MCF 10A (cell line): ENCODE results near the gene ATR. TPM values are rescaled to one million over a fixed set of nuclear protein-coding genes. Genes with fewer than 3 reads are reported as not detected.

ENCODE experiments used
- BruUV-seq: library from RNA; stranded (reverse); fragments of 400-500 nt; replicated peaks from 2 replicates; lab custom pipeline; 2021; lab: Mats Ljungman, UMichigan
- CTCF ChIA-PET: fragments of 300-600 bp; sonication (Branson Sonifier 250); formaldehyde crosslinking; extraction: SDS; loops from one replicate; lab custom pipeline; 2021; ENCODE audit warnings: antibody characterized with exemption, inconsistent platforms; lab: Yijun Ruan, JAX
- POLR2A ChIA-PET: fragments of 300-600, 350-650 bp; sonication (Branson Sonifier 250); formaldehyde crosslinking; extraction: SDS; loops from one replicate; lab custom pipeline; 2020; ENCODE audit warnings: antibody characterized with exemption, inconsistent platforms; lab: Yijun Ruan, JAX
- DNase-seq: peaks from one replicate; pipeline ENCODE4 v3.0.0-alpha.2; 2018; ENCODE audit not compliant: unreplicated experiment
- H3K27ac Mint-ChIP-seq: one replicate; pipeline ENCODE4 v1.8.0; 2022; ENCODE audit warnings: mild to moderate bottlenecking, low read depth, mixed read lengths; ENCODE audit not compliant: unreplicated experiment
- H3K27me3 Mint-ChIP-seq: one replicate; pipeline ENCODE4 v1.8.0; 2022; ENCODE audit warnings: mixed read lengths; ENCODE audit not compliant: insufficient read depth, unreplicated experiment
- H3K36me3 Mint-ChIP-seq: one replicate; pipeline ENCODE4 v1.8.0; 2022; ENCODE audit warnings: mild to moderate bottlenecking, moderate library complexity, mixed read lengths; ENCODE audit not compliant: insufficient read depth, unreplicated experiment
- H3K4me1 Mint-ChIP-seq: one replicate; pipeline ENCODE4 v1.8.0; 2022; ENCODE audit warnings: mixed read lengths; ENCODE audit not compliant: insufficient read depth, unreplicated experiment
- H3K4me3 Mint-ChIP-seq: one replicate; pipeline ENCODE4 v1.8.0; 2022; ENCODE audit warnings: mild to moderate bottlenecking, moderate library complexity, mixed read lengths; ENCODE audit not compliant: unreplicated experiment
- H3K9me3 Mint-ChIP-seq: one replicate; pipeline ENCODE4 v1.8.0; 2022; ENCODE audit warnings: mixed read lengths; ENCODE audit not compliant: unreplicated experiment
- CTCF ChIP-seq: fragments of 200-600 bp; IDR thresholded peaks from one replicate; pipeline ENCODE4 v1.8.0; 2022; ENCODE audit warnings: antibody characterized with exemption, mild to moderate bottlenecking; ENCODE audit not compliant: unreplicated experiment
- intact Hi-C: fragments of 100-400 bp; cut with micrococcal nuclease; formaldehyde crosslinking; loops from 2 replicates; pipeline ENCODE4 v1.14.1; 2022
- total RNA-seq: library from RNA; stranded (reverse); gene quantifications from 2 replicates; pipeline ENCODE4 v1.2.3, GENCODE V29; 2022

Gene ATR
- total RNA-seq, 1 experiment from 2014 or later: 30.2 TPM

- H3K4me3 Mint-ChIP-seq: no peak overlapping the region
- no peaks in the 10 kb centered on the region for H3K27me3 Mint-ChIP-seq
- peaks cover 13% of the 10 kb centered on the region for H3K4me1 Mint-ChIP-seq
- ChIA-PET POLR2A (interaction anchor here (2.0 kb wide), 1 partner anchor 121 kb away, joined by 5 read pairs; the partner anchor contains the start of gene TRPC1), CTCF (interaction anchor here (1.4 kb wide), 1 partner anchor 226 kb away, joined by 6 read pairs; no protein-coding TSS in a partner anchor)
- H3K9me3 Mint-ChIP-seq: no peaks in the 10 kb centered on the region
- intact Hi-C loops: no loop called here
- H3K27ac Mint-ChIP-seq: no peak overlapping the region
- no peak for TF ChIP-seq CTCF
- DNase-seq: no peak
- H3K36me3 Mint-ChIP-seq: peaks cover 6% of the 10 kb centered on the region
- no TSS peak for BruUV-seq
These were observed 24.3 kb upstream of the ATR start for GRCh38 chr3:142602619-142603385.

- no TSS peak for BruUV-seq
These were observed 23.2 kb upstream of the ATR start for GRCh38 chr3:142601713-142602112.

GRCh38 chr3:142597906-142598305 lies 19.4 kb upstream of the ATR start:
- peak overlapping the region; percentile 96 for H3K4me3 Mint-ChIP-seq
- peaks cover 6% of the 10 kb centered on the region for H3K36me3 Mint-ChIP-seq
- ChIA-PET POLR2A (interaction anchor here (0.7 to 5.0 kb wide), 12 partner anchors 9 to 403 kb away, joined by 3 to 76 read pairs (median 9); partner anchors contain the start of genes ATR, TRPC1 and U2SURP), CTCF (interaction anchor here (0.6 to 2.1 kb wide), 7 partner anchors 11 to 405 kb away, joined by 3 to 15 read pairs (median 3); partner anchors contain the start of gene ATR)
- intact Hi-C loops: loop anchor here (5.0 kb wide), 1 partner anchor 49 kb away; no protein-coding TSS in a partner anchor
- no TSS peak for BruUV-seq
- peak; percentile 27 for DNase-seq
- no peaks in the 10 kb centered on the region for H3K27me3 Mint-ChIP-seq
- peak overlapping the region; percentile 22 for H3K27ac Mint-ChIP-seq
- TF ChIP-seq CTCF: no peak
- H3K4me1 Mint-ChIP-seq: peaks cover 12% of the 10 kb centered on the region
- H3K9me3 Mint-ChIP-seq: no peaks in the 10 kb centered on the region

More at GRCh38 chr3:142601713-142602112, 23.2 kb upstream of the ATR start:
- no peak for DNase-seq
- Mint-ChIP-seq H3K4me3 (no peak overlapping the region), H3K27ac (no peak overlapping the region), H3K4me1 (peaks cover 16% of the 10 kb centered on the region), H3K9me3 (no peaks in the 10 kb centered on the region), H3K36me3 (peaks cover 6% of the 10 kb centered on the region), H3K27me3 (no peaks in the 10 kb centered on the region)
- intact Hi-C loops: no loop called here
- ChIA-PET POLR2A (interaction anchor here (0.7 to 2.0 kb wide), 2 partner anchors 19 to 122 kb away, joined by 3 to 5 read pairs; partner anchors contain the start of gene TRPC1), CTCF (interaction anchor here (0.7 to 1.4 kb wide), 5 partner anchors 12 to 1248 kb away, joined by 3 to 6 read pairs (median 3); no protein-coding TSS in a partner anchor)
- no peak for TF ChIP-seq CTCF

GRCh38 chr3:142596726-142597088 lies 18.2 kb upstream of the ATR start:
- H3K4me3 Mint-ChIP-seq: peak overlapping the region; percentile 96
- no peaks in the 10 kb centered on the region for H3K27me3 Mint-ChIP-seq
- BruUV-seq: TSS peak; percentile 54
- POLR2A ChIA-PET: interaction anchor here (0.7 to 5.0 kb wide), 17 partner anchors 9 to 404 kb away, joined by 3 to 76 read pairs (median 4); partner anchors contain the start of genes ATR, TRPC1 and U2SURP
- peak overlapping the region; percentile 94 for H3K27ac Mint-ChIP-seq
- peaks cover 6% of the 10 kb centered on the region for H3K36me3 Mint-ChIP-seq
- H3K9me3 Mint-ChIP-seq: no peaks in the 10 kb centered on the region
- no peak for DNase-seq
- intact Hi-C loops: loop anchor here (1.0 to 5.0 kb wide), 2 partner anchors 51 to 128 kb away; partner anchors contain the start of gene TRPC1
- peaks cover 12% of the 10 kb centered on the region for H3K4me1 Mint-ChIP-seq
- CTCF ChIA-PET: interaction anchor here (0.6 to 1.9 kb wide), 5 partner anchors 10 to 180 kb away, joined by 3 to 8 read pairs (median 3); partner anchors contain the start of gene ATR
- no peak for TF ChIP-seq CTCF
